HepG2 (cell line): ENCODE measurements around the gene LYZL1.

Source experiments
- ZKSCAN1 ChIP-seq: fragments of 150-350 bp; IDR thresholded peaks from 2 replicates; pipeline ENCODE4 v1.6.1; 2014; ENCODE audit warnings: low read length
- ZNF558 ChIP-seq: sonication (generic); formaldehyde crosslinking; IDR thresholded peaks from 2 replicates; pipeline ENCODE4 v1.9.0; 2022; ENCODE audit warnings: mild to moderate bottlenecking, missing genetic modification reagents, borderline replicate concordance
- TF ChIP-seq, protein P1 (sequence below): sonication (generic); formaldehyde crosslinking; IDR thresholded peaks from 2 replicates; pipeline ENCODE4 v1.4.0; 2020; ENCODE audit warnings: low read depth, mild to moderate bottlenecking, missing genetic modification reagents

DNA sequence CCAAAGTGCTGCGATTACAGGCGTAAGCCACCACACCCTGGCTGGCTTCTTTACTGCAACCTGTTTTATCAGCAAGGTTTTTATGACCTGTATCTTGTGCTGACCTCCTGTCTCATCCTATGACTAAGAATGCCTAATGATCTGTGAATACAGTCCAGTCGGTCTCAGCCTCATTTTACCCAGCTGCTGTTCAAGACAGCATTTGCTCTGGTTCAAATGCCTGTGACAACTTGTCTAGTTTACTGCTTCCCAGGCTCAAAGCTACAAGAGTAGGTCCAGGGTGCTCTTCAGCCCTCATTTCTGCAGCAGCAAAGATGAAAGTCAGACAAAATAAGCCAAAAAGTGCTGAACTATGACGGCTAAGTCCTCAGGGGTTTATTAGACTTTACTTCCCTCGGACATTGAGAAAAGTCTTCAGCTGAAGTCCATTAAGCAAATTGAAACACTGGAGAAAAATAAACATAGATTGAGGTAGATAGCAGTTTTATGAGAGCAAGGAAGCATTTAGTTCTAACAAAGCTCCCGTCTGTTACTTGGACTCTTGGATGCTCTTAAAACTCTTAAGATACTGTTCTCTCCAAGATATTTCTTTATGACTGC, 12.5 kb upstream of the LYZL1 start:
- TF ChIP-seq, protein P1, sequence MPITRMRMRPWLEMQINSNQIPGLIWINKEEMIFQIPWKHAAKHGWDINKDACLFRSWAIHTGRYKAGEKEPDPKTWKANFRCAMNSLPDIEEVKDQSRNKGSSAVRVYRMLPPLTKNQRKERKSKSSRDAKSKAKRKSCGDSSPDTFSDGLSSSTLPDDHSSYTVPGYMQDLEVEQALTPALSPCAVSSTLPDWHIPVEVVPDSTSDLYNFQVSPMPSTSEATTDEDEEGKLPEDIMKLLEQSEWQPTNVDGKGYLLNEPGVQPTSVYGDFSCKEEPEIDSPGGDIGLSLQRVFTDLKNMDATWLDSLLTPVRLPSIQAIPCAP (CRISPR knock-in tag): no peak
- TF ChIP-seq ZKSCAN1 (no peak), ZNF558 (no peak)
